A673 (cell line): ENCODE data around the gene AGAP1. TPM values are rescaled to one million over a fixed set of nuclear protein-coding genes. Genes with fewer than 3 reads are reported as not detected.

ENCODE experiments used
- BruUV-seq: library from RNA; stranded (reverse); fragments of 400-500 nt; replicated peaks from 2 replicates; lab custom pipeline; 2021; lab: Mats Ljungman, UMichigan
- CTCF ChIA-PET: fragments of 300-600 bp; sonication (Branson Sonifier 250); formaldehyde crosslinking; loops from one replicate; lab custom pipeline; 2022; ENCODE audit warnings: antibody characterized with exemption; lab: Charles Lee
- POLR2A ChIA-PET: fragments of 300-600 bp; sonication (Branson Sonifier 250); formaldehyde crosslinking; loops from one replicate; lab custom pipeline; 2022; ENCODE audit warnings: antibody characterized with exemption; ENCODE audit not compliant: low non-redundant PET; lab: Charles Lee
- DNase-seq: peaks from one replicate; pipeline ENCODE4 v3.0.0-alpha.2; 2015; ENCODE audit warnings: low spot score
- H3K27ac ChIP-seq: fragments of 200-600 bp; sonication (generic); 2 replicates; pipeline ENCODE4 v1.5.1; 2016; ENCODE audit warnings: mixed run types, low read depth, mild to moderate bottlenecking, mixed read lengths, antibody characterized with exemption, low read length; ENCODE audit not compliant: poor library complexity, severe bottlenecking
- H3K27me3 ChIP-seq: fragments of 200-600 bp; sonication (generic); replicated peaks from 2 replicates; pipeline ENCODE4 v1.6.1; 2017; ENCODE audit warnings: mixed run types, low read depth, mild to moderate bottlenecking, mixed read lengths, antibody characterized with exemption, low read length; ENCODE audit not compliant: insufficient read depth, poor library complexity
- H3K36me3 ChIP-seq: fragments of 200-600 bp; sonication (generic); 2 replicates; pipeline ENCODE4 v1.6.1; 2016; ENCODE audit warnings: mixed run types, mild to moderate bottlenecking, mixed read lengths, antibody characterized with exemption, low read length; ENCODE audit not compliant: insufficient read depth, poor library complexity, severe bottlenecking
- H3K4me1 ChIP-seq: fragments of 200-600 bp; sonication (generic); 2 replicates; pipeline ENCODE4 v1.6.1; 2017; ENCODE audit warnings: mixed run types, mild to moderate bottlenecking, mixed read lengths, antibody characterized with exemption, low read length; ENCODE audit not compliant: insufficient read depth, poor library complexity, severe bottlenecking
- H3K4me3 ChIP-seq: fragments of 200-600 bp; sonication (generic); 2 replicates; pipeline ENCODE4 v1.5.1; 2016; ENCODE audit warnings: low read depth, mixed run types, mild to moderate bottlenecking, mixed read lengths, low read length; ENCODE audit not compliant: poor library complexity, severe bottlenecking
- H3K9me3 ChIP-seq: fragments of 200-600 bp; sonication (generic); 2 replicates; pipeline ENCODE4 v1.6.1; 2016; ENCODE audit warnings: mixed run types, low read depth, mild to moderate bottlenecking, mixed read lengths, antibody characterized with exemption, low read length; ENCODE audit not compliant: poor library complexity, severe bottlenecking
- EZH2 ChIP-seq: fragments of 200-600 bp; sonication (generic); IDR thresholded peaks from 2 replicates; pipeline ENCODE4 v1.6.1; 2017; ENCODE audit warnings: borderline replicate concordance, low read depth, mild to moderate bottlenecking, mixed read lengths, antibody characterized with exemption, low read length; ENCODE audit not compliant: poor library complexity, severe bottlenecking
- intact Hi-C: fragments of 100-400 bp; cut with micrococcal nuclease; formaldehyde crosslinking; loops from one replicate; pipeline ENCODE4 v1.10.0; 2022; ENCODE audit not compliant: unreplicated experiment
- total RNA-seq: library from RNA; stranded (reverse); gene quantifications from 2 replicates; pipeline ENCODE4 v1.2.3, GENCODE V29; 2021
- TF ChIP-seq, protein P1 (sequence below): fragments of 300-800, 200-600 bp; sonication (generic); conservative IDR thresholded peaks from 2 replicates; pipeline ENCODE4 v1.5.1; 2017; ENCODE audit warnings: low read depth, mild to moderate bottlenecking, antibody characterized with exemption, low read length, moderate library complexity, mixed read lengths

The AGAP1 gene
- total RNA-seq, 1 experiment from 2014 or later: 25.3 TPM

DNA sequence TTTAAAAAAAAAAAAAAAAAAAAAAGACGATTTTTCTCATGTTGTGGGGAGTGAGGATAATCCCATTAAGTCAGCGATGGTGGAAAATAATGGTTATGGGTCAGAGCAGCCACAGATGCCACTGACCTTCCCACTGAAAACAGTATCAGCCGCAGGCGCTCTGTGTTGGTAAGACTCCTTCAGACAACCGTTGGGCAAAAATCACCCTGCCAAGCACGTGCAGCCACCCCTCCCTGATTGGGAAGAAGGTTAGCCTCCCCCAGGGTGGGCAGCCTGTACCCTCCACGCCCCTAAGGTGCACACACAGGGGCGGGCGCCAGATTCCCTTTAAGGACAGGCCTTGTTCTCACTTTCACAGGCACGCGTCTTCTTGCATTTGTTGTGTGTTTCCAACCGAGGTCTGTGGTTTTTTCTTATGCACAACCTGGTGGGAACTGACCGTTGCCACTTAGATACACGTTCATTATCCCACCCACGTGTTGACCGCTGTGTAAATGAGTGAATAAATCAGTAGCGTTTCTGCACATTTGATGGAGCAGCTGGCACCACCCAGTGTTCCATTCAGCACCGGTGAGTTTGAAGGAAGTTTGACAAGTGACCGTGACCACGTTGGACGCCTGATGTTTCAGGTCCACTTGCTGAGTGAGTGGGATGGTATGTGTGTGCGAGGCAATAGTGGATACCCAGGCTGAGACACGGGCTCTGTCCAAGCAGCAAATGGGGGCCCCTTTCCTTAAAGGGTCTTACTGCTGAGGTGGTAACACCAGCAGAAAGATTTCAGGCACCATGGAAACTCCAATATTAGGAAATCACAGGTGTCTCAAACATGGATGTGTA lies 476.6 kb downstream of the AGAP1 start:
- TF ChIP-seq EZH2: no peak
- TF ChIP-seq, protein P1, sequence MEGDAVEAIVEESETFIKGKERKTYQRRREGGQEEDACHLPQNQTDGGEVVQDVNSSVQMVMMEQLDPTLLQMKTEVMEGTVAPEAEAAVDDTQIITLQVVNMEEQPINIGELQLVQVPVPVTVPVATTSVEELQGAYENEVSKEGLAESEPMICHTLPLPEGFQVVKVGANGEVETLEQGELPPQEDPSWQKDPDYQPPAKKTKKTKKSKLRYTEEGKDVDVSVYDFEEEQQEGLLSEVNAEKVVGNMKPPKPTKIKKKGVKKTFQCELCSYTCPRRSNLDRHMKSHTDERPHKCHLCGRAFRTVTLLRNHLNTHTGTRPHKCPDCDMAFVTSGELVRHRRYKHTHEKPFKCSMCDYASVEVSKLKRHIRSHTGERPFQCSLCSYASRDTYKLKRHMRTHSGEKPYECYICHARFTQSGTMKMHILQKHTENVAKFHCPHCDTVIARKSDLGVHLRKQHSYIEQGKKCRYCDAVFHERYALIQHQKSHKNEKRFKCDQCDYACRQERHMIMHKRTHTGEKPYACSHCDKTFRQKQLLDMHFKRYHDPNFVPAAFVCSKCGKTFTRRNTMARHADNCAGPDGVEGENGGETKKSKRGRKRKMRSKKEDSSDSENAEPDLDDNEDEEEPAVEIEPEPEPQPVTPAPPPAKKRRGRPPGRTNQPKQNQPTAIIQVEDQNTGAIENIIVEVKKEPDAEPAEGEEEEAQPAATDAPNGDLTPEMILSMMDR: no peak
- Histone ChIP-seq H3K4me1 (no peaks in the 10 kb centered on the region), H3K9me3 (no peaks in the 10 kb centered on the region), H3K36me3 (no peaks in the 10 kb centered on the region), H3K27me3 (no peaks in the 10 kb centered on the region), H3K4me3 (no peak overlapping the region), H3K27ac (no peak overlapping the region)
- no TSS peak for BruUV-seq
- ChIA-PET CTCF (no interaction called here), POLR2A (no interaction called here)
- DNase-seq: no peak
- intact Hi-C loops: no loop called here

DNA sequence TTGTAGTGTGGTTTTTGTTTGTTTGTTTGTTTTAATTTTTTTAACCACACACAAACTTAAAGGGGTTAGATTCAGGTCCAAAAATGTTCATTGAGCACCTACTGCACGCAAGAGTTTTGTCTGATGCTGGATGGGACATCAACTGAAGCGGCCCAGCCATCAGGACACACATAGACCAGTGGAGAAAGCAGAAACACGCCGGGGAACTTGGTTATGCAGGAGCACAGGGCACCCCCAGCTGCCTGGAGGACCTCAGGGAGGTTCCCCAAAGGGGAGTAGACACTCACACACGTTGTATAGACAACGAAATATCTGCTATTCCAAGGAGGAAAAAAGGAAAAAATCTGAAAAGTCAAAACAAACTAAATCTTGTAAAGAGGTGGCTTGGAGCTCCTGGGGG lies 482.7 kb downstream of the AGAP1 start:
- BruUV-seq: no TSS peak
- ChIA-PET POLR2A (no interaction called here), CTCF (no interaction called here)
- Histone ChIP-seq H3K4me3 (no peak overlapping the region), H3K9me3 (no peaks in the 10 kb centered on the region), H3K36me3 (no peaks in the 10 kb centered on the region), H3K27me3 (no peaks in the 10 kb centered on the region), H3K4me1 (no peaks in the 10 kb centered on the region), H3K27ac (no peak overlapping the region)
- no peak for TF ChIP-seq EZH2
- TF ChIP-seq, protein P1: no peak
- intact Hi-C loops: no loop called here
- DNase-seq: no peak

- no peaks in the 10 kb centered on the region for H3K9me3 ChIP-seq
- intact Hi-C loops: no loop called here
- no peak for DNase-seq
- ChIA-PET POLR2A (no interaction called here), CTCF (no interaction called here)
- no peaks in the 10 kb centered on the region for H3K36me3 ChIP-seq
- no peak overlapping the region for H3K27ac ChIP-seq
- no TSS peak for BruUV-seq
- no peaks in the 10 kb centered on the region for H3K4me1 ChIP-seq
- TF ChIP-seq, protein P1: no peak
- TF ChIP-seq EZH2: no peak
- no peaks in the 10 kb centered on the region for H3K27me3 ChIP-seq
- H3K4me3 ChIP-seq: no peak overlapping the region
These were observed 483.1 kb downstream of the AGAP1 start for GRCh38 chr2:235976956-235977355.
